CD4-positive, CD25-positive, alpha-beta regulatory T cell (primary cell): Measurements from ENCODE around the gene CCDC86. TPM values are rescaled to one million over a fixed set of nuclear protein-coding genes. Genes with fewer than 3 reads are reported as not detected.

Source experiments
- ATAC-seq, 2 donors: fragments of 150-1000 bp; cut with Tn5 transposase; one replicate each; pipeline ENCODE4 v1.10.0; 2021; ENCODE audit warnings: low read depth in 2 of 2, moderate number of reproducible peaks in 2 of 2, moderate library complexity in 1 of 2
- DNase-seq, 3 donors: peaks; one replicate each; pipeline versions ENCODE4 v3.0.0 to v3.0.0-alpha.2; 2012 to 2022; ENCODE audit warnings: mixed read lengths in 1 of 3
- H3K27ac ChIP-seq: one replicate; pipeline ENCODE4 v1.7.0; 2013; ENCODE audit warnings: mild to moderate bottlenecking, low read length; ENCODE audit not compliant: insufficient read depth, poor library complexity, severe bottlenecking
- H3K27me3 ChIP-seq: one replicate; pipeline ENCODE4 v1.7.0; 2013; ENCODE audit warnings: low read length; ENCODE audit not compliant: control insufficient read depth, insufficient read depth
- H3K36me3 ChIP-seq: one replicate; pipeline ENCODE4 v1.7.0; 2013; ENCODE audit warnings: mild to moderate bottlenecking, low read length, moderate library complexity; ENCODE audit not compliant: control insufficient read depth, insufficient read depth
- H3K4me1 ChIP-seq: 2 replicates; pipeline ENCODE4 v1.7.0; 2013; ENCODE audit warnings: mild to moderate bottlenecking, low read length; ENCODE audit not compliant: insufficient read depth, control insufficient read depth, poor library complexity, severe bottlenecking
- H3K4me3 ChIP-seq: one replicate; pipeline ENCODE4 v1.7.0; 2013; ENCODE audit warnings: low read depth, mild to moderate bottlenecking, low read length, moderate library complexity
- H3K9me3 ChIP-seq, 2 experiments: 1 replicate in 1 of 2; 2 replicates in 1 of 2; pipeline ENCODE4 v1.7.0; 2013; ENCODE audit warnings: low read length in 2 of 2, mild to moderate bottlenecking in 1 of 2, moderate library complexity in 1 of 2; ENCODE audit not compliant: control insufficient read depth in 2 of 2
- H3K27ac Mint-ChIP-seq, 3 donors: one replicate each; pipeline ENCODE4 v1.8.0; 2020 to 2022; ENCODE audit warnings: mild to moderate bottlenecking in 3 of 3, mixed read lengths in 3 of 3, moderate library complexity in 2 of 3
- H3K27me3 Mint-ChIP-seq: one replicate; pipeline ENCODE4 v1.8.0; 2022; ENCODE audit warnings: mild to moderate bottlenecking, mixed read lengths
- H3K36me3 Mint-ChIP-seq: one replicate; pipeline ENCODE4 v1.8.0; 2020; ENCODE audit warnings: mixed read lengths
- H3K4me1 Mint-ChIP-seq, 4 donors: one replicate each; pipeline ENCODE4 v1.8.0; 2020 to 2022; ENCODE audit warnings: mixed read lengths in 4 of 4, mild to moderate bottlenecking in 1 of 4
- H3K4me3 Mint-ChIP-seq, 4 donors: one replicate each; pipeline ENCODE4 v1.8.0; 2020 to 2022; ENCODE audit warnings: mild to moderate bottlenecking in 4 of 4, mixed read lengths in 4 of 4, moderate library complexity in 3 of 4
- H3K9me3 Mint-ChIP-seq, 7 donors: one replicate each; pipeline ENCODE4 v1.8.0; 2020 to 2022; ENCODE audit warnings: mixed read lengths in 7 of 7, mild to moderate bottlenecking in 3 of 7, moderate library complexity in 2 of 7
- polyA plus RNA-seq, 4 donors: library from polyadenylated mRNA; unstranded; fragments of 300-500 nt; fragmentation: Illumina TruSeq; gene quantifications; one replicate each; pipeline ENCODE4 v1.2.3, GENCODE V29; 2021
- total RNA-seq: library from RNA; stranded (reverse); gene quantifications from one replicate; pipeline ENCODE4 v1.2.3, GENCODE V29; 2022

The CCDC86 gene
- total and polyA plus RNA-seq, 5 donors from 2014 or later = 7.0 to 12.8 (median 8.8) TPM

- H3K36me3 ChIP-seq = no peaks in the 10 kb centered on the region
These were observed 7.0 kb upstream of the CCDC86 start for GRCh38 chr11:60834742-60835533.

GRCh38 chr11:60835534-60835846 lies 6.4 kb upstream of the CCDC86 start:
- H3K9me3 Mint-ChIP-seq = no peaks in the 10 kb centered on the region
- DNase-seq (no peak), ATAC-seq (no peak)
- H3K4me1 Mint-ChIP-seq = peaks cover 0 to 6% (median 1%) of the 10 kb centered on the region in 4 donors
- Histone ChIP-seq H3K36me3 (no peaks in the 10 kb centered on the region), H3K9me3 (no peaks in the 10 kb centered on the region), H3K4me3 (no peak overlapping the region), H3K4me1 (no peaks in the 10 kb centered on the region), H3K27ac (no peak overlapping the region), H3K27me3 (no peaks in the 10 kb centered on the region)
- H3K27me3 Mint-ChIP-seq = peaks cover 9% of the 10 kb centered on the region
- H3K4me3 Mint-ChIP-seq = no peak overlapping the region
- H3K27ac Mint-ChIP-seq = no peak overlapping the region
- no peaks in the 10 kb centered on the region for H3K36me3 Mint-ChIP-seq

More at GRCh38 chr11:60834742-60835533, 7.0 kb upstream of the CCDC86 start:
- Histone ChIP-seq H3K9me3 (no peaks in the 10 kb centered on the region), H3K27me3 (no peaks in the 10 kb centered on the region), H3K27ac (no peak overlapping the region), H3K4me1 (no peaks in the 10 kb centered on the region), H3K4me3 (no peak overlapping the region)
- peaks cover 9% of the 10 kb centered on the region for H3K27me3 Mint-ChIP-seq
- peaks cover 0 to 6% (median 2%) of the 10 kb centered on the region in 4 donors for H3K4me1 Mint-ChIP-seq
- H3K36me3 Mint-ChIP-seq = no peaks in the 10 kb centered on the region
- H3K9me3 Mint-ChIP-seq = no peaks in the 10 kb centered on the region
- no peak for ATAC-seq
- H3K27ac Mint-ChIP-seq = no peak overlapping the region
- DNase-seq = no peak
- no peak overlapping the region for H3K4me3 Mint-ChIP-seq

- H3K27me3 Mint-ChIP-seq = peaks cover 14% of the 10 kb centered on the region
- peaks cover 8% of the 10 kb centered on the region for H3K4me1 ChIP-seq
- H3K27me3 ChIP-seq = no peaks in the 10 kb centered on the region
- no peaks in the 10 kb centered on the region for H3K9me3 Mint-ChIP-seq
- H3K4me1 Mint-ChIP-seq = peaks cover 4 to 18% (median 6%) of the 10 kb centered on the region in 4 donors
- H3K9me3 ChIP-seq = no peaks in the 10 kb centered on the region
- peak in 1 of 3 donors; percentile 36 for DNase-seq
- H3K4me3 Mint-ChIP-seq = peak overlapping the region in 1 of 4 donors; percentile 87
- H3K27ac Mint-ChIP-seq = peak overlapping the region; percentile 8 to 63 (median 61)
- no peak overlapping the region for H3K27ac ChIP-seq
- no peak for ATAC-seq
- no peak overlapping the region for H3K4me3 ChIP-seq
- no peaks in the 10 kb centered on the region for H3K36me3 Mint-ChIP-seq
- H3K36me3 ChIP-seq = no peaks in the 10 kb centered on the region
These were observed 4.9 kb upstream of the CCDC86 start for GRCh38 chr11:60836866-60837515.

- no peaks in the 10 kb centered on the region for H3K27me3 ChIP-seq
- peaks cover 20% of the 10 kb centered on the region for H3K4me1 ChIP-seq
- H3K27me3 Mint-ChIP-seq = peaks cover 10% of the 10 kb centered on the region
- H3K9me3 Mint-ChIP-seq = no peaks in the 10 kb centered on the region
- no peak overlapping the region for H3K27ac ChIP-seq
- H3K36me3 Mint-ChIP-seq = no peaks in the 10 kb centered on the region
- H3K9me3 ChIP-seq = no peaks in the 10 kb centered on the region
- peaks cover 4 to 26% (median 11%) of the 10 kb centered on the region in 4 donors for H3K4me1 Mint-ChIP-seq
- no peak overlapping the region for H3K4me3 Mint-ChIP-seq
- DNase-seq = no peak
- no peak for ATAC-seq
- H3K4me3 ChIP-seq = no peak overlapping the region
- no peak overlapping the region for H3K27ac Mint-ChIP-seq
- H3K36me3 ChIP-seq = no peaks in the 10 kb centered on the region
These were observed 3.8 kb upstream of the CCDC86 start for GRCh38 chr11:60838132-60838531.

- Histone ChIP-seq H3K4me3 (peak overlapping the region; percentile 84), H3K4me1 (peaks cover 38% of the 10 kb centered on the region), H3K36me3 (no peaks in the 10 kb centered on the region), H3K27ac (no peak overlapping the region), H3K9me3 (no peaks in the 10 kb centered on the region), H3K27me3 (no peaks in the 10 kb centered on the region)
- Mint-ChIP-seq H3K4me3 (peak overlapping the region; percentile 84 to 96 (median 88)), H3K27ac (peak overlapping the region; percentile 29 to 97 (median 93)), H3K9me3 (no peaks in the 10 kb centered on the region), H3K27me3 (peaks cover 5% of the 10 kb centered on the region), H3K36me3 (no peaks in the 10 kb centered on the region), H3K4me1 (peaks cover 4 to 52% (median 33%) of the 10 kb centered on the region in 4 donors)
- ATAC-seq (no peak), DNase-seq (no peak)
These were observed 1.2 kb upstream of the CCDC86 start for GRCh38 chr11:60840470-60841430.

- H3K27me3 ChIP-seq = no peaks in the 10 kb centered on the region
- no peak for DNase-seq
- no peaks in the 10 kb centered on the region for H3K9me3 ChIP-seq
- Mint-ChIP-seq H3K4me3 (peak overlapping the region; percentile 85 to 96 (median 91)), H3K27me3 (peaks cover 5% of the 10 kb centered on the region), H3K36me3 (no peaks in the 10 kb centered on the region), H3K27ac (peak overlapping the region; percentile 38 to 97 (median 93)), H3K9me3 (no peaks in the 10 kb centered on the region), H3K4me1 (peaks cover 4 to 53% (median 33%) of the 10 kb centered on the region in 4 donors)
- H3K36me3 ChIP-seq = no peaks in the 10 kb centered on the region
- H3K4me3 ChIP-seq = peak overlapping the region; percentile 75
- H3K27ac ChIP-seq = peak overlapping the region; percentile 74
- peaks cover 38% of the 10 kb centered on the region for H3K4me1 ChIP-seq
- ATAC-seq = no peak
These were observed 1.0 kb downstream of the CCDC86 start for GRCh38 chr11:60842668-60843600.
